ENCODE results near the gene MAP3K7.

The MAP3K7 gene

GRCh38 chr6:90483116-90483839 lies 103.6 kb downstream of the MAP3K7 start:
- no peak for DNase-seq

DNA sequence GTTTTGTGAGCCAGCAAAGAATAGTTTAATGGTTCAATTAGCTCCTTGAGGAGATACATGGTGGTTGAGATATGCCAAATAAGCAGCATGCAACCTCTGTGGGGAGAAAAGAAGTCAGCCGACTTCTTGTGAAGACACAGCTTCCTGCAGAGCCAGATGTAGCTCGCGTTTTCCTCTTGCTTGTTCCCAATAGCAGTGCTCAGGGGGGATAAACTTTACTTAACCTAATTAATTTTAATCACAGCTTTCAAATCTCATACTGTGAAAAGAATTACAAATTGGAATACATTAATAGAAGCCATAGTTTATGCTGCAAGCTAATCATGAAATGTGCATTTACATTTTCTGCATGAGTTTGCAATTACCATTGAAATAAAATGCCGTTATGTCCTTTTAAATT lies 106.2 kb downstream of the MAP3K7 start:
- no peak for DNase-seq

GRCh38 chr6:90479603-90479926 lies 107.3 kb downstream of the MAP3K7 start:
- no peak for DNase-seq

DNA sequence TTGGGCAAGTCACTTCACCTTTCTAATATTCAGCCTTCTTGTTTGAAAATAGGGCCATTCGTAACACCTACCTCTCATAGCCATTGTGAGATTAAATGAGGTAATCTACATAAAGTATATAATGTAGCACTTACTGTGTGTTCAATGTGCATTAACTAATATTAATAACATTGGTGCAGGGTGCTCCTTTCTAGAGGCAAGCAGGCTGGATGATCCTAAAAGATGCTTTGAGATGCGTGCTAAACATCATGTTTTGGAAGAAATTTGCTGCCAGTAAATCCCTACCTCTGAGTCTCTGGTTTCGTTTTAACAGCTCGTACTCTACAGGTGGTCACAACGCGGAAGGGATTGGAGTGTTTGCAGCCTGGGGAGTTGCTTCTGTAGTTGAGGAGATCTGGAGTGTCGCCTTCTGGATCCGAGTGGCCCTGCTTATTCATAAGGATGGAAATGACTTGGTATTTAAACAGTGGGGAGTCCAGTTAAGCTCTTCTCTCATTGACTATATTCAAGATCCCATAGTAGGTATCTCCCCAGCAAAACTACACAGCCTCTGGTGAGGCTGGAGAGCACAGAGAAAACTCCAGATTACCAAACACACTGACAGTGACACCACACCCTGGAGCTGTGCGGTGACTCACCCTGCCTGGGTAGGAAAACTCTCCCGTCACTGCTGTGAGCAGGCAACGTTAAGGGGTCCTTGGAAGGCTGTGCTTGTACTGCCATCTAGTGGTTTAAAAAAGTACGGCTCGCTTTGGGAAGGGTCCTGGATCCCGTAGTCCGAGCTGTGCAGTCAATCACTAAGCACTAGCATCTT lies 107.9 kb downstream of the MAP3K7 start:
- DNase-seq, result peak; percentile 77

DNA sequence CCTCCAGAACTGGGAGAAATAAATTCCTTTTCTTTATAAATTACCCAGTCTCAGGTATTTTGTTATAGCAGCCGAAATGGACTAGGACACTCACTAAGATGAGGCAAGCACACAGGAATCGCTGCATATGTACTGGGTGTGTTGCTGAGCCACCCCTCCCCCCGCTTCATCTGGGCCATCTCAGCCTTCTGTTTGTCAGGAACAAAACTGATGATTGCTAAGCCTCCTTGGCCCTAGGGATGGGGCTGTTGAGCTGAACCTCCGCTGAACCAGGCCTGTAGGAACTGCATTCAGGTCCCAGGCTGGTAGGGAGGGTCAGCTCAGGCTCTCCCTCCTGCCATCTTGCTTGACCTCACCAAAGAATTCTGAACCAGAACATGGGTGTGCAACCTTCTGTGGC lies 108.6 kb downstream of the MAP3K7 start:
- no peak for DNase-seq

GRCh38 chr6:90477366-90477765 lies 109.5 kb downstream of the MAP3K7 start:
- DNase-seq, result no peak

GRCh38 chr6:90472716-90473115 lies 114.2 kb downstream of the MAP3K7 start:
- DNase-seq, result no peak

GRCh38 chr6:90471263-90471662 lies 115.6 kb downstream of the MAP3K7 start:
- no peak for DNase-seq

GRCh38 chr6:90469906-90470305 lies 117.0 kb downstream of the MAP3K7 start:
- DNase-seq, result no peak

- no peak for DNase-seq
These were observed 118.0 kb downstream of the MAP3K7 start for GRCh38 chr6:90468859-90469258.

DNA sequence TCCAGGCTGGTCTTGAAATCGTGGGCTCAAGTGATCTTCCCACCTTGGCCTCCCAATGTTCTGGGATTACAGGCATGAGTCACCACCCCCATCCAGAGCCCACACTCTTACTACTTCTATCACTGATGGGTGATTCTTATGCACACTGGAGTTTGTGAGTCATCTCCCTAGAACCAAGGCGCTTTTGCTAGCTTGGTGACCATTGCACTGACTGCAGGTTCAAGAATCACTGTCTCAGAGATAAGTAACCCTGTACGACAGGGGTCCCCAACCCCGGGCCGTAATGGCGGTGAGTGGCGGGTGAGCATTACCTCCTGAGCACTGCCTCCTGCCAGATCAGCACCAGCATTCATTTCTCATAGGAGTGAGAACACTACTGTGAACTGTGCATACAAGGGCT lies 118.8 kb downstream of the MAP3K7 start:
- no peak for DNase-seq

- DNase-seq, result no peak
These were observed 119.3 kb downstream of the MAP3K7 start for GRCh38 chr6:90467546-90467945.

- DNase-seq, result no peak
These were observed 120.5 kb downstream of the MAP3K7 start for GRCh38 chr6:90466154-90466940.

DNA sequence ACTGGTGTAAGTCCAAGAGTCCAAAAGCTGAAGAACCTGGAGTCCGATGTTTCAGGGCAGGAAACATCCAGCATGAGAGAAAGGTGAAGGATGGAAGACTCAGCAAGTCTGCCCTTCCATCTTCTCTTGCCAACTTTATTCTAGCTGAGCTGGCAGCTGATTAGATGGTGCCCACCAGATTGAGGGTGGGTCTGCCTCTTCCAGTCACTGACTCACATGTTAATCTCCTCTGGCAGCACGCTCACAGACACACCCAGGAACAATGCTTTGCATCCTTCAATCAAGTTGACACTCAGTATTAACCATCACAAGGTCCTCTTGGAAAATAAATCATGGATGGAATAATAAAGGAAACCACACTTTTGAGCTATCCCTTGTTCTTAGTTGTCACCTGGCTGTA lies 121.2 kb downstream of the MAP3K7 start:
- no peak for DNase-seq

DNA sequence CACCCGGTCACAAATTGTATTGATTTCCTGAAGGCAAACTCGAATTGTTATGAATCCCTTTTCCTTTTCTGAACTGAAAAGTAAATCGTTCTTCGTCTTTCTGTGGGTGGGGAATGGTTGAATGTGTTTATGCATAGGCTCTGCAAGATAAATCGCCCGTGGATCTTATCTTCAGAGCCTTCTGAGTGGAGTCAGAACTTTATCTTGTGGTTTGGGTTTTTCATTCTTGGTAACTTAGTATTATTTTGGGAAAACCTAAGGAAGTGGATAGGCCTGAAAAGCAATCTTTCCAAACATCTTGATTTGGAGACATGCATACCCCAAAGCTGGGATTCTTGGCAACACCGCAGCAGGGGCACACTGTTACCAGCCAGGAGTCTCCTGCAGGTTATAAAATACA lies 122.4 kb downstream of the MAP3K7 start:
- DNase-seq, result no peak

- DNase-seq, result no peak
These were observed 123.0 kb downstream of the MAP3K7 start for GRCh38 chr6:90463874-90464273.
